Right lobe of liver (tissue), 4 donors: ENCODE results near the gene C1GALT1.

Experiments used
- POLR2A ChIP-seq: fragments of 450-650 bp; IDR thresholded peaks from one replicate; pipeline ENCODE4 v1.6.1; 2017; ENCODE audit warnings: antibody characterized with exemption, mild to moderate bottlenecking
- TF ChIP-seq, protein P1 (sequence below), 4 donors: fragments of 200-600 bp in 3 of 4; fragments of 450-650 bp in 1 of 4; IDR thresholded peaks; one replicate each; pipeline versions ENCODE4 v1.5.1 to v1.8.0; 2016 to 2022; ENCODE audit warnings: antibody characterized with exemption in 4 of 4, mild to moderate bottlenecking in 2 of 4
- donor health status: DM: no; HTN: no; CAD: no.
- donor health status: DM: no; HTN: no; CAD: no.
- donor health status: DM: no; HTN: yes; CAD: no.

DNA sequence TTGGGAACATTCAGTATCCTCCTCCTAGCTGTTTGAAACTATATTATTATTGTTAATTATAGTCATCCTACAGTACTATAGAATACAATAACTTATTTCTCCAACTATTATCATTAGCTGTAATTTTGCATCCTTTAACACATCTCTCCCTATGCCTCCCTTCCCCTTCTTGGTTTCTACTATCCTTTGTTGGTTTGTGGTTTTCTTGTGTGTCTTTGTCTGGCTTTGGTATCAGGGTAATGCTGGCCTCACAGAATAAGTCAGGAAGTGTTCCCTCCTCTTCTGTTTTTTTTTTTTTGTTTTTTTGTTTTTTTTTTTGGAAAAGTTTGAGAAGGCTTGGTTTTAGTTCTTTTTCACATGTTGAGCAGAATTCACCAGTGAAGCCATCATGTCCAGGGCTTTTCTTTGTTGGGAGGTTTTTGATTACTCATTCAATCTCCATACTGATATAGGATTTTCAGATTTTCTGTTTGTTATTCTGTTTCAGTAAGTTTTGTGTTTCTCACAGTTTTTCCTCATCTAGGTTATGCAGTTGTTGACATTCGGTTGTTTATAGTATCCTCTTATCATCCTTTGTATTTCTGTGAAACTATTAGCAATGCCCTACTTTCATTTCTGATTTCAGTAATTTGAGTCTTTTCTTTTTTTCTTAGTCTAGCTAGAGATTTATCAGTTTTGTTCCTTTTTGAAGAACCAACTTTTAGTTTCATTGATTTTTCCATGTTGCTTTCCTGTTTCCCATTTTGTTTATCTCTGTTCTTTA is 21.6 kb downstream of the C1GALT1 start:
- TF ChIP-seq, protein P1, sequence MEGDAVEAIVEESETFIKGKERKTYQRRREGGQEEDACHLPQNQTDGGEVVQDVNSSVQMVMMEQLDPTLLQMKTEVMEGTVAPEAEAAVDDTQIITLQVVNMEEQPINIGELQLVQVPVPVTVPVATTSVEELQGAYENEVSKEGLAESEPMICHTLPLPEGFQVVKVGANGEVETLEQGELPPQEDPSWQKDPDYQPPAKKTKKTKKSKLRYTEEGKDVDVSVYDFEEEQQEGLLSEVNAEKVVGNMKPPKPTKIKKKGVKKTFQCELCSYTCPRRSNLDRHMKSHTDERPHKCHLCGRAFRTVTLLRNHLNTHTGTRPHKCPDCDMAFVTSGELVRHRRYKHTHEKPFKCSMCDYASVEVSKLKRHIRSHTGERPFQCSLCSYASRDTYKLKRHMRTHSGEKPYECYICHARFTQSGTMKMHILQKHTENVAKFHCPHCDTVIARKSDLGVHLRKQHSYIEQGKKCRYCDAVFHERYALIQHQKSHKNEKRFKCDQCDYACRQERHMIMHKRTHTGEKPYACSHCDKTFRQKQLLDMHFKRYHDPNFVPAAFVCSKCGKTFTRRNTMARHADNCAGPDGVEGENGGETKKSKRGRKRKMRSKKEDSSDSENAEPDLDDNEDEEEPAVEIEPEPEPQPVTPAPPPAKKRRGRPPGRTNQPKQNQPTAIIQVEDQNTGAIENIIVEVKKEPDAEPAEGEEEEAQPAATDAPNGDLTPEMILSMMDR (IDR thresholded peaks at IDR 0.05) = no peak
- TF ChIP-seq POLR2A = no peak
